ENCODE data around the gene MGAT5B. TPM values are rescaled to one million over a fixed set of nuclear protein-coding genes. Genes with fewer than 3 reads are reported as not detected.

MGAT5B gene
- total and polyA plus RNA-seq, 10 of the 15 experiments (the other 5 are each of a cell fraction or from before 2014, with no cell fraction given): 0.13 TPM; not detected in 9

DNA sequence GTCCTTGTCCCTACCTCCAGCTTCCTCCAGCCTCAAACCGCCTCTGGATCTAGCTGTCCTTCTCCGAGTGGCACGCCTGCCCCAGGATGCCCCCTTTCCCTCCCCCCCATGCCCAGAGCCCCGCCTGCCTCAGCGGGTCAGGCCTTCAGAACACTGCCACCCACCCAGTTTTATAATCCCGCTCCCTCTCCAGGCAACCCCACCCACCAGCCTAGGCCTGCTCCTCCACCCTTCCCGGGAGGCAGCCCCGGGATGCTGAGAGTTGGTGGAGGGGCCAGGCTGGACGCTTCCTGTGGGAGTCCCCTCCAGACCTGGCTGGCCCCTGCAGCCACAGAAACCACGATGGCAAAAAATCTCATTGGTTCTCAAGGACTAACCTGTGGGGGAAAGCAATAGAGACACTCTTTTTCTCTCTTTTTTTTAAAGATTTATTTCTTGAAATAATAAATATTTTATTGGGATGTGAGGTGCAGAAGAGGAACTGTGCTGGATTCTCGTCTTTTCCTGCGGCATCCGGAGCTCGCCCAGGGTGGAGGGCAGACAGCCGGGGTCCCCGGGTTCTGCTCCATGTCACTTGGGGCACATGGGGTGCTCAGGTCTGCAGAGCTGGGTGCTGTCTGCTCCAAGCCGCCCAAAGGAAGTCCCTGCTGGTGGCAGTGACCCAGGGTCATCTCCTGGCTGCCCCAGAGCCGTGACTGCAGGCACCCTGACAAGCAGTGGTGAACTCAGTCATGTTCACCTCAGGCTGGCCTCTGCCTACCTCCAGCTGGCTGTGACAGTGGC is 81.9 kb downstream of the MGAT5B start:
- Histone ChIP-seq H3K79me2 (ENCODE audit: control insufficient read depth, insufficient read depth, low read length) (no peaks in the 10 kb centered on the region), H3K27ac (ENCODE audit: control insufficient read depth, insufficient read depth) (no peak overlapping the region), H3K36me3 (ENCODE audit: control insufficient read depth in 2 of 2, insufficient read depth in 2 of 2, low read length in 1 of 2) (no peaks in the 10 kb centered on the region), H3K9ac (ENCODE audit: control insufficient read depth, insufficient read depth, low read length) (no peak overlapping the region), H2AFZ (ENCODE audit: control insufficient read depth, low read depth, low read length) (no peak overlapping the region), H3K27me3 (replicated peaks in 1 of 2; ENCODE audit: control insufficient read depth in 2 of 2, insufficient read depth in 2 of 2, low read length in 1 of 2) (no peaks in the 10 kb centered on the region; a peak in 2 of 4 replicates), H3K4me2 (ENCODE audit: control insufficient read depth, insufficient read depth) (no peak overlapping the region), H3K4me3 (no peak overlapping the region), H3K9me3 (replicated peaks; ENCODE audit: control insufficient read depth, insufficient read depth, low read length) (no peaks in the 10 kb centered on the region), H3K4me1 (ENCODE audit: control insufficient read depth, insufficient read depth, low read length) (no peaks in the 10 kb centered on the region), H4K20me1 (ENCODE audit: control insufficient read depth, insufficient read depth) (no peaks in the 10 kb centered on the region)
- ChIA-PET POLR2A (interaction anchor here (0.6 kb wide), 1 partner anchor 11 kb away, joined by 3 read pairs; no protein-coding TSS in a partner anchor), RAD21 (ENCODE audit: unreplicated experiment) (no interaction called here), CTCF (no interaction called here), SMC1A (ENCODE audit: uncharacterized antibody, unreplicated experiment) (no interaction called here)
- DNase-seq (ENCODE audit: low read depth, low spot score): no peak
- 28% methylated on average over 17 of the region's 18 CpGs for WGBS (ENCODE audit: insufficient coverage, insufficient replicate concordance, low lambda C conversion rate, missing lambda C conversion rate)
- no peak for ATAC-seq
- intact Hi-C loops (cut with micrococcal nuclease; ENCODE audit: unreplicated experiment): no loop called here
- BruUV-seq (replicated peaks): no TSS peak
- in situ Hi-C loops (cut with MboI): no loop called here
- no peak for TF ChIP-seq JUND (IDR thresholded peaks at IDR 0.05; ENCODE audit: low read depth, low read length)
- no peak for TF ChIP-seq ESRRA (IDR thresholded peaks at IDR 0.05; ENCODE audit: low read length)
- TF ChIP-seq, protein P1, sequence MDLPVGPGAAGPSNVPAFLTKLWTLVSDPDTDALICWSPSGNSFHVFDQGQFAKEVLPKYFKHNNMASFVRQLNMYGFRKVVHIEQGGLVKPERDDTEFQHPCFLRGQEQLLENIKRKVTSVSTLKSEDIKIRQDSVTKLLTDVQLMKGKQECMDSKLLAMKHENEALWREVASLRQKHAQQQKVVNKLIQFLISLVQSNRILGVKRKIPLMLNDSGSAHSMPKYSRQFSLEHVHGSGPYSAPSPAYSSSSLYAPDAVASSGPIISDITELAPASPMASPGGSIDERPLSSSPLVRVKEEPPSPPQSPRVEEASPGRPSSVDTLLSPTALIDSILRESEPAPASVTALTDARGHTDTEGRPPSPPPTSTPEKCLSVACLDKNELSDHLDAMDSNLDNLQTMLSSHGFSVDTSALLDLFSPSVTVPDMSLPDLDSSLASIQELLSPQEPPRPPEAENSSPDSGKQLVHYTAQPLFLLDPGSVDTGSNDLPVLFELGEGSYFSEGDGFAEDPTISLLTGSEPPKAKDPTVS (IDR thresholded peaks at IDR 0.05; ENCODE audit: low read depth, low read length): no peak
- TF ChIP-seq, protein P2, sequence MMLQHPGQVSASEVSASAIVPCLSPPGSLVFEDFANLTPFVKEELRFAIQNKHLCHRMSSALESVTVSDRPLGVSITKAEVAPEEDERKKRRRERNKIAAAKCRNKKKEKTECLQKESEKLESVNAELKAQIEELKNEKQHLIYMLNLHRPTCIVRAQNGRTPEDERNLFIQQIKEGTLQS (IDR thresholded peaks at IDR 0.05; ENCODE audit: borderline replicate concordance, extremely low read depth, low read depth, low read length): no peak
- no peak for FAIRE-seq
